IMR-90 (cell line): Measurements from ENCODE around the gene C2CD4B. TPM values are rescaled to one million over a fixed set of nuclear protein-coding genes. Genes with fewer than 3 reads are reported as not detected.

Experiments
- ATAC-seq: fragments of 200-7000 bp; cut with Tn5 transposase; 2 replicates; pipeline ENCODE4 v1.9.1; 2020; ENCODE audit warnings: low read depth, mild to moderate bottlenecking, moderate library complexity
- BruUV-seq: library from RNA; stranded (reverse); fragments of 400-500 nt; replicated peaks from 2 replicates; lab custom pipeline; 2021; lab: Mats Ljungman, UMichigan
- CTCF ChIA-PET: fragments of 300-600 bp; formaldehyde crosslinking; extraction: SDS; loops from one replicate; lab custom pipeline; 2021; ENCODE audit warnings: antibody characterized with exemption; lab: Yijun Ruan, JAX
- POLR2A ChIA-PET: fragments of 300-600 bp; sonication (Branson Sonifier 250); formaldehyde crosslinking; loops from one replicate; lab custom pipeline; 2022; ENCODE audit warnings: antibody characterized with exemption; ENCODE audit not compliant: unreplicated experiment; lab: Charles Lee
- DNase-seq: peaks from one replicate; pipeline ENCODE4 v3.0.0; 2013
- H2AFZ ChIP-seq: replicated peaks from 2 replicates; pipeline ENCODE3; 2013; ENCODE audit warnings: low read length, mild to moderate bottlenecking; ENCODE audit not compliant: poor library complexity
- H2AK5ac ChIP-seq: 2 replicates; pipeline ENCODE4 v1.6.1; 2013; ENCODE audit warnings: low read depth, low read length, inconsistent platforms
- H2AK9ac ChIP-seq: replicated peaks from 2 replicates; pipeline ENCODE3; 2013; ENCODE audit warnings: mild to moderate bottlenecking, low read depth, low read length, moderate library complexity; ENCODE audit not compliant: poor library complexity
- H2BK120ac ChIP-seq: 2 replicates; pipeline ENCODE4 v1.6.1; 2013; ENCODE audit warnings: low read depth, low read length, inconsistent platforms
- H2BK15ac ChIP-seq: 3 replicates; pipeline ENCODE4 v1.6.1; 2013; ENCODE audit warnings: low read depth, low read length, inconsistent platforms
- H2BK20ac ChIP-seq: 2 replicates; pipeline ENCODE4 v1.6.1; 2013; ENCODE audit warnings: low read depth, mild to moderate bottlenecking, inconsistent platforms, low read length, moderate library complexity
- H2BK5ac ChIP-seq: 2 replicates; pipeline ENCODE4 v1.6.1; 2013; ENCODE audit warnings: mild to moderate bottlenecking, low read depth, low read length, inconsistent platforms; ENCODE audit not compliant: poor library complexity, severe bottlenecking
- H3K14ac ChIP-seq: replicated peaks from 2 replicates; pipeline ENCODE4 v1.6.1; 2013; ENCODE audit warnings: low read depth, low read length, inconsistent platforms
- H3K18ac ChIP-seq: 2 replicates; pipeline ENCODE4 v1.6.1; 2013; ENCODE audit warnings: low read depth, low read length, control low read depth
- H3K23ac ChIP-seq: 2 replicates; pipeline ENCODE4 v1.6.1; 2013; ENCODE audit warnings: low read depth, low read length, inconsistent platforms
- H3K27ac ChIP-seq: 2 replicates; pipeline ENCODE4 v1.5.1; 2013; ENCODE audit warnings: mild to moderate bottlenecking, control low read depth, low read length; ENCODE audit not compliant: insufficient read depth
- H3K27me3 ChIP-seq: 2 replicates; pipeline ENCODE4 v1.6.1; 2013; ENCODE audit warnings: low read length; ENCODE audit not compliant: control insufficient read depth, insufficient read depth
- H3K36me3 ChIP-seq: 2 replicates; pipeline ENCODE4 v1.6.1; 2013; ENCODE audit warnings: low read length, mixed read lengths; ENCODE audit not compliant: control insufficient read depth, insufficient read depth
- H3K4ac ChIP-seq: 2 replicates; pipeline ENCODE4 v1.6.1; 2013; ENCODE audit warnings: low read depth, low read length, inconsistent platforms
- H3K4me1 ChIP-seq: 2 replicates; pipeline ENCODE4 v1.6.1; 2013; ENCODE audit warnings: low read length, mixed read lengths; ENCODE audit not compliant: control insufficient read depth, insufficient read depth
- H3K4me2 ChIP-seq: 2 replicates; pipeline ENCODE4 v1.6.1; 2013; ENCODE audit warnings: low read depth, mild to moderate bottlenecking, control low read depth, low read length, moderate library complexity
- H3K4me3 ChIP-seq: 2 replicates; pipeline ENCODE4 v1.5.1; 2013; ENCODE audit warnings: low read depth, mild to moderate bottlenecking, control low read depth, low read length, moderate library complexity; ENCODE audit not compliant: insufficient read depth
- H3K56ac ChIP-seq: 2 replicates; pipeline ENCODE4 v1.6.1; 2013; ENCODE audit warnings: low read length, inconsistent platforms; ENCODE audit not compliant: insufficient read depth; ENCODE audit errors: extremely low read depth
- H3K79me1 ChIP-seq, 2 experiments: 2 replicates each; pipeline ENCODE4 v1.6.1; 2013; ENCODE audit warnings: low read length in 2 of 2, inconsistent platforms in 1 of 2, low read depth in 1 of 2
- H3K9ac ChIP-seq: 2 replicates; pipeline ENCODE4 v1.6.1; 2013; ENCODE audit warnings: low read depth, low read length, control low read depth
- H3K9me1 ChIP-seq: 2 replicates; pipeline ENCODE4 v1.6.1; 2013; ENCODE audit warnings: low read length, inconsistent platforms; ENCODE audit not compliant: insufficient read depth
- H3K9me3 ChIP-seq: 2 replicates; pipeline ENCODE4 v1.6.1; 2013; ENCODE audit warnings: low read length; ENCODE audit not compliant: control insufficient read depth, insufficient read depth
- H4K20me1 ChIP-seq: 2 replicates; pipeline ENCODE4 v1.6.1; 2013; ENCODE audit warnings: low read length, inconsistent platforms; ENCODE audit not compliant: insufficient read depth
- H4K5ac ChIP-seq: 2 replicates; pipeline ENCODE4 v1.6.1; 2013; ENCODE audit warnings: mild to moderate bottlenecking, low read depth, low read length, control low read depth
- H4K8ac ChIP-seq, 2 experiments: 2 replicates each; pipeline ENCODE4 v1.6.1; 2013; ENCODE audit warnings: low read depth in 2 of 2, low read length in 2 of 2, control low read depth in 1 of 2, inconsistent platforms in 1 of 2
- H4K91ac ChIP-seq: 2 replicates; pipeline ENCODE4 v1.6.1; 2013; ENCODE audit warnings: low read depth, low read length, inconsistent platforms; ENCODE audit not compliant: insufficient read depth
- BHLHE40 ChIP-seq: fragments of 150-350 bp; IDR thresholded peaks from 2 replicates; pipeline ENCODE4 v1.6.1; 2016; ENCODE audit warnings: mild to moderate bottlenecking, low read depth, low read length
- CEBPB ChIP-seq: IDR thresholded peaks from 2 replicates; pipeline ENCODE4 v1.6.1; 2012; ENCODE audit warnings: low read depth, low read length, improper control_type of control experiment
- CHD1 ChIP-seq: IDR thresholded peaks from 2 replicates; pipeline ENCODE4 v1.6.1; 2012; ENCODE audit warnings: low read depth, low read length, improper control_type of control experiment
- FOS ChIP-seq: fragments of 150-350 bp; IDR thresholded peaks from 2 replicates; pipeline ENCODE4 v1.6.1; 2016; ENCODE audit warnings: low read depth, low read length
- MAFK ChIP-seq: IDR thresholded peaks from 2 replicates; pipeline ENCODE4 v1.6.1; 2012; ENCODE audit warnings: low read depth, low read length, improper control_type of control experiment
- MAZ ChIP-seq: IDR thresholded peaks from 2 replicates; pipeline ENCODE4 v1.6.1; 2012; ENCODE audit warnings: low read depth, mild to moderate bottlenecking, low read length, improper control_type of control experiment, moderate library complexity, borderline replicate concordance
- MXI1 ChIP-seq: IDR thresholded peaks from 2 replicates; pipeline ENCODE4 v1.6.1; 2012; ENCODE audit warnings: low read depth, mild to moderate bottlenecking, low read length, moderate library complexity, borderline replicate concordance
- NFE2L2 ChIP-seq: fragments of 150-350 bp; IDR thresholded peaks from 2 replicates; pipeline ENCODE4 v1.6.1; 2016; ENCODE audit warnings: low read depth, mild to moderate bottlenecking, low read length
- POLR2A ChIP-seq: IDR thresholded peaks from 2 replicates; pipeline ENCODE4 v1.6.1; 2012; ENCODE audit warnings: mild to moderate bottlenecking, low read depth, low read length
- RAD21 ChIP-seq: IDR thresholded peaks from 2 replicates; pipeline ENCODE4 v1.6.1; 2012; ENCODE audit warnings: low read length, improper control_type of control experiment
- RFX5 ChIP-seq: IDR thresholded peaks from 2 replicates; pipeline ENCODE4 v1.8.0; 2012; ENCODE audit warnings: low read depth, mild to moderate bottlenecking, low read length, moderate library complexity
- SMC3 ChIP-seq: fragments of 150-350 bp; IDR thresholded peaks from 2 replicates; pipeline ENCODE4 v1.6.1; 2016; ENCODE audit warnings: low read depth, mild to moderate bottlenecking, antibody characterized with exemption, low read length, moderate library complexity
- WGBS, 2 experiments: methylation state at CpG; one replicate each; pipeline versions ENCODE4 v1.1.5 to v1.1.7; 2013; ENCODE audit warnings: missing lambda C conversion rate in 2 of 2; ENCODE audit not compliant: insufficient read length in 1 of 2; ENCODE audit errors: extremely low coverage in 2 of 2; 5-methylcytosine and 5-hydroxymethylcytosine counted together
- dilution Hi-C: fragments of 300-500 bp; cut with HindIII; formaldehyde crosslinking; loops from one replicate; pipeline ENCODE4 v1.14.3; 2018; ENCODE audit warnings: low sequenced_read_pairs; ENCODE audit not compliant: unreplicated experiment
- in situ Hi-C: fragments of 300-500 bp; cut with MboI; formaldehyde crosslinking; loops from 3 replicates; pipeline ENCODE4 v1.14.3; 2019; ENCODE audit warnings: low sequenced_read_pairs, inconsistent platforms, mixed read lengths
- intact Hi-C: fragments of 100-400 bp; cut with micrococcal nuclease; formaldehyde crosslinking; loops from 2 replicates; pipeline ENCODE4 v1.10.0; 2022
- polyA plus RNA-seq, 3 experiments: library from polyadenylated mRNA; depleted of rRNA; stranded (reverse); fragments of >200 nt; gene quantifications; 2 replicates each; pipeline ENCODE4 v1.2.3, GENCODE V29; 2012; ENCODE audit warnings: low replicate concordance in 1 of 3
- total RNA-seq: library from RNA; depleted of rRNA; stranded (reverse); fragments of >200 nt; gene quantifications from 2 replicates; pipeline ENCODE4 v1.2.3, GENCODE V29; 2012
- TF ChIP-seq, protein P1 (sequence below): conservative IDR thresholded peaks from 2 replicates; pipeline ENCODE4 v1.5.1; 2012; ENCODE audit warnings: mild to moderate bottlenecking, low read depth, low read length, improper control_type of control experiment
- TF ChIP-seq, protein P2 (sequence below): fragments of 150-350 bp; IDR thresholded peaks from 2 replicates; pipeline ENCODE4 v1.6.1; 2016; ENCODE audit warnings: low read depth, mild to moderate bottlenecking, low read length, moderate library complexity, borderline replicate concordance

Gene C2CD4B
- total and polyA plus RNA-seq, 2 of the 4 experiments (the other 2 are of a cell fraction) = not detected

DNA sequence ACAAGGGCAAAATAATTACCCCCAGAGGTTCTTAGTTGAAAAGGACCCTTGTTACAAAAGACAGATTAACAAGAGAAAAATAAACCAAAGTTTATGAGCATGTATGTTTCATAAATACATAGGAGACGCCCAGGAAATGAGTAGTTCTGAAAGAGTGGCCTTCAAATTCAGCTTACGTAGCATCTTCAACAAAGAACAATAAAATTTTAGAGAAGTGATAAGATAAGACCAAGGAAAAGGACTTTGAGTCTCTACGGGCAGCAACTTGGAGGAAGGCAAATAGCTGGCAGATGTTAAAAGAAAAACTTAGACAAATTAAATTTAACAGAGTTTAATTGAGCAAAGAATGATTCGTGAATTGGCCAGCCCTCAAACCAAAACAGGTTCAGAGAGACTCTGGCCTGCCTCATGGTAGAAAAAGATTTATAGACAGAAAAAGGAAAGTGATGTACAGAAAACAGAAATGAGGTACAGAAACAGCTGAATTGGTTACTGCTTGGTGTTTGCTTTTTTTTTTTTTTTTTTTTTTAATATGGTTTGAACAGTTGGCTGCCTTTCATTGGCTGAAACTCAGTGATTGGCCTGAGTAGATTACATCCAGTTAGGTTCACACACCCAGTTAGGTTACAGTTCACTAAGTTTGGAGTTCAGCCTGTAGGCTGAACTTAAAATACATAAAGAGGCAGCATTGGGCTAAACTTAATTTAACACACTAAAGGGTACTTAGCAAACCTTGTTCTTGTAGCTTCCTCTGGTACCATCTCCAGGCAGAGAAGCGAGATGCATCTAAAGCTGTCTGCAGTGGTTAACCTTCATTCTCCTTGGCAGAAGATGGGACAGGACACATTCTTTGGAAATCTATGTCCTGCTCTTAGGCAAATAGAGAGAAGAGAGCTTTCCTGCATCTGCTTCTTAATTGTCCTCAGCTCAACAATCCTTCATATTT lies 23.2 kb downstream of the C2CD4B start (continued):
- no peak for TF ChIP-seq RFX5

DNA sequence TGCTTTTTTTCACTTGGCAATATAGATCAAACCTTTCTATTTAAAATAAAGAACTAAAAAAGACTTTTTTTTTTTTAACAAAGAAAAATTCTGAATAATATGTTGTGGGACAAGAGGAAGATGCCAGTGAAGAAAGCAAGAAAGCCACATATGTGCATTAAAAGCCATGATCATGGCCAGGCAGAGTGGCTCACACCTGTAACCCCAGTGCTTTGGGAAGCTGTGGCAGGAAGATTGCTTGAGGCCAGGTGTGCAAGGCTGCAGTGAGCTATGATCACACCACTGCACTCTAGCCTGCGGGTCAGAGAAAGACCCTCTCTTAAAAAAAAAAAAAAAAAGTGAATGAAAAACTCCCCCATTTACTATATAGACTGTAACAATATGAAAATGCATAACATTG lies 23.9 kb downstream of the C2CD4B start:
- no peak overlapping the region for H2AFZ ChIP-seq
- no peak overlapping the region for H3K27ac ChIP-seq
- no TSS peak for BruUV-seq
- H3K18ac ChIP-seq = no peak overlapping the region
- no peak overlapping the region for H3K23ac ChIP-seq
- H3K9me3 ChIP-seq = no peaks in the 10 kb centered on the region
- H4K20me1 ChIP-seq = no peaks in the 10 kb centered on the region
- no peak for DNase-seq
- no peak overlapping the region for H3K4ac ChIP-seq
- H4K8ac ChIP-seq = no peak overlapping the region
- H3K4me3 ChIP-seq = no peak overlapping the region
- no peak overlapping the region for H3K56ac ChIP-seq
- H2BK15ac ChIP-seq = no peak overlapping the region
- no peak overlapping the region for H2AK5ac ChIP-seq
- H3K79me1 ChIP-seq = no peaks in the 10 kb centered on the region
- peaks cover 9% of the 10 kb centered on the region for H3K27me3 ChIP-seq
- no peaks in the 10 kb centered on the region for H3K4me1 ChIP-seq
- dilution Hi-C loops = no loop called here
- no peak overlapping the region for H4K5ac ChIP-seq
- H3K14ac ChIP-seq = no peak overlapping the region
- H2BK120ac ChIP-seq = no peak overlapping the region
- no peaks in the 10 kb centered on the region for H3K9me1 ChIP-seq
- no peak overlapping the region for H4K91ac ChIP-seq
- no peak overlapping the region for H3K4me2 ChIP-seq
- ATAC-seq = no peak
- H2BK5ac ChIP-seq = no peak overlapping the region
- no peak overlapping the region for H2AK9ac ChIP-seq
- no peak overlapping the region for H2BK20ac ChIP-seq
- no peak overlapping the region for H3K9ac ChIP-seq
- ChIA-PET CTCF (no interaction called here), POLR2A (no interaction called here)
- no CpG with 5 or more reads among the region's 1 CpG for WGBS, 2 experiments
- intact Hi-C loops = no loop called here
- no peaks in the 10 kb centered on the region for H3K36me3 ChIP-seq
- in situ Hi-C loops = no loop called here
- TF ChIP-seq CHD1 = no peak
- no peak for TF ChIP-seq CEBPB
- TF ChIP-seq, protein P1, sequence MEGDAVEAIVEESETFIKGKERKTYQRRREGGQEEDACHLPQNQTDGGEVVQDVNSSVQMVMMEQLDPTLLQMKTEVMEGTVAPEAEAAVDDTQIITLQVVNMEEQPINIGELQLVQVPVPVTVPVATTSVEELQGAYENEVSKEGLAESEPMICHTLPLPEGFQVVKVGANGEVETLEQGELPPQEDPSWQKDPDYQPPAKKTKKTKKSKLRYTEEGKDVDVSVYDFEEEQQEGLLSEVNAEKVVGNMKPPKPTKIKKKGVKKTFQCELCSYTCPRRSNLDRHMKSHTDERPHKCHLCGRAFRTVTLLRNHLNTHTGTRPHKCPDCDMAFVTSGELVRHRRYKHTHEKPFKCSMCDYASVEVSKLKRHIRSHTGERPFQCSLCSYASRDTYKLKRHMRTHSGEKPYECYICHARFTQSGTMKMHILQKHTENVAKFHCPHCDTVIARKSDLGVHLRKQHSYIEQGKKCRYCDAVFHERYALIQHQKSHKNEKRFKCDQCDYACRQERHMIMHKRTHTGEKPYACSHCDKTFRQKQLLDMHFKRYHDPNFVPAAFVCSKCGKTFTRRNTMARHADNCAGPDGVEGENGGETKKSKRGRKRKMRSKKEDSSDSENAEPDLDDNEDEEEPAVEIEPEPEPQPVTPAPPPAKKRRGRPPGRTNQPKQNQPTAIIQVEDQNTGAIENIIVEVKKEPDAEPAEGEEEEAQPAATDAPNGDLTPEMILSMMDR = no peak
- TF ChIP-seq SMC3 = no peak
- no peak for TF ChIP-seq POLR2A
- TF ChIP-seq RAD21 = no peak
- TF ChIP-seq MAFK = no peak
- TF ChIP-seq, protein P2, sequence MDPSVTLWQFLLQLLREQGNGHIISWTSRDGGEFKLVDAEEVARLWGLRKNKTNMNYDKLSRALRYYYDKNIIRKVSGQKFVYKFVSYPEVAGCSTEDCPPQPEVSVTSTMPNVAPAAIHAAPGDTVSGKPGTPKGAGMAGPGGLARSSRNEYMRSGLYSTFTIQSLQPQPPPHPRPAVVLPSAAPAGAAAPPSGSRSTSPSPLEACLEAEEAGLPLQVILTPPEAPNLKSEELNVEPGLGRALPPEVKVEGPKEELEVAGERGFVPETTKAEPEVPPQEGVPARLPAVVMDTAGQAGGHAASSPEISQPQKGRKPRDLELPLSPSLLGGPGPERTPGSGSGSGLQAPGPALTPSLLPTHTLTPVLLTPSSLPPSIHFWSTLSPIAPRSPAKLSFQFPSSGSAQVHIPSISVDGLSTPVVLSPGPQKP = no peak
- no peak for TF ChIP-seq FOS
- TF ChIP-seq NFE2L2 = no peak
- no peak for TF ChIP-seq BHLHE40
- TF ChIP-seq MXI1 = no peak
- no peak for TF ChIP-seq MAZ
